Adrenal gland (tissue), 5 donors: ENCODE measurements around the gene LOC128125822.

Experiments
- CTCF ChIP-seq, 6 experiments: fragments of 450-650 bp in 4 of 6; fragments of 200-600 bp in 2 of 6; sonication (generic) in 1 of 6; IDR thresholded peaks; 1 replicate in 5 of 6; 2 replicates in 1 of 6; pipeline versions ENCODE4 v1.5.1 to v1.8.0; 2016 to 2021; ENCODE audit warnings: antibody characterized with exemption in 6 of 6, mild to moderate bottlenecking in 2 of 6, moderate library complexity in 1 of 6
- POLR2A ChIP-seq, 2 donors: fragments of 450-650 bp; IDR thresholded peaks; one replicate each; pipeline ENCODE4 v1.6.1; 2017; ENCODE audit warnings: antibody characterized with exemption in 2 of 2, mild to moderate bottlenecking in 2 of 2, moderate library complexity in 1 of 2
- donor health status: DM: no; HTN: no; CAD: no.

GRCh38 chr6:63537201-63537958 lies 34.9 kb upstream of the LOC128125822 start:
- TF ChIP-seq CTCF (IDR thresholded peaks at IDR 0.05) (no peak), POLR2A (IDR thresholded peaks at IDR 0.05) (no peak)
